ENCODE results near the gene B3GNT2. TPM values are rescaled to one million over a fixed set of nuclear protein-coding genes. Genes with fewer than 3 reads are reported as not detected.
"Not testable (repeated sequence)": the region's sequence is repeated elsewhere in the genome, so short reads cannot be mapped to it uniquely, and the experiment has no call there.

The B3GNT2 gene
- total RNA-seq, 1 donor from 2014 or later = 30.9 TPM

GRCh38 chr2:62196278-62196901 is 475 bp downstream of the B3GNT2 start:
- peak overlapping the region; percentile 89 for H3K4me3 Mint-ChIP-seq
- intact Hi-C loops (cut with micrococcal nuclease) = loop anchor here (5.0 to 10.0 kb wide), 4 partner anchors 289 to 659 kb away; partner anchors contain the start of genes COMMD1, EHBP1 and XPO1

GRCh38 chr2:62197011-62197924 is 1.4 kb downstream of the B3GNT2 start:
- peak; percentile 80 for DNase-seq
- Mint-ChIP-seq H3K27ac (peak overlapping the region; percentile 92), H3K9me3 (no peaks in the 10 kb centered on the region), H3K36me3 (ENCODE audit: low read depth) (peaks cover 11% of the 10 kb centered on the region), H3K27me3 (no peaks in the 10 kb centered on the region), H3K4me1 (peaks cover 50% of the 10 kb centered on the region), H3K4me3 (peak overlapping the region; percentile 89)
- intact Hi-C loops (cut with micrococcal nuclease) = loop anchor here (1.0 to 10.0 kb wide), 6 partner anchors 109 to 660 kb away; partner anchors contain the start of genes COMMD1, EHBP1 and XPO1

More at GRCh38 chr2:62196278-62196901, 475 bp downstream of the B3GNT2 start:
- H3K4me1 Mint-ChIP-seq = peaks cover 42% of the 10 kb centered on the region
- H3K27ac Mint-ChIP-seq = peak overlapping the region; percentile 92
- DNase-seq = peak; percentile 90
- no peaks in the 10 kb centered on the region for H3K9me3 Mint-ChIP-seq
- H3K36me3 Mint-ChIP-seq (ENCODE audit: low read depth) = peaks cover 7% of the 10 kb centered on the region
- no peaks in the 10 kb centered on the region for H3K27me3 Mint-ChIP-seq

- H3K4me1 Mint-ChIP-seq = peaks cover 53% of the 10 kb centered on the region
- H3K27ac Mint-ChIP-seq = peak overlapping the region; percentile 92
- H3K4me3 Mint-ChIP-seq = peak overlapping the region; percentile 89
- H3K9me3 Mint-ChIP-seq = no peaks in the 10 kb centered on the region
- intact Hi-C loops (cut with micrococcal nuclease) = loop anchor here (1.0 to 10.0 kb wide), 6 partner anchors 108 to 661 kb away; partner anchors contain the start of genes COMMD1, EHBP1 and XPO1
- H3K27me3 Mint-ChIP-seq = no peaks in the 10 kb centered on the region
- peaks cover 15% of the 10 kb centered on the region for H3K36me3 Mint-ChIP-seq (ENCODE audit: low read depth)
- no peak for DNase-seq
Observed at GRCh38 chr2:62197925-62198633, 2.2 kb downstream of the B3GNT2 start.

- peaks cover 16% of the 10 kb centered on the region for H3K36me3 Mint-ChIP-seq (ENCODE audit: low read depth)
- intact Hi-C loops (cut with micrococcal nuclease) = loop anchor here (5.0 to 10.0 kb wide), 4 partner anchors 292 to 662 kb away; partner anchors contain the start of genes COMMD1, EHBP1 and XPO1
Observed at GRCh38 chr2:62198854-62199253, 2.9 kb downstream of the B3GNT2 start.

GRCh38 chr2:62199392-62200125 is 3.6 kb downstream of the B3GNT2 start:
- Mint-ChIP-seq H3K27me3 (no peaks in the 10 kb centered on the region), H3K36me3 (ENCODE audit: low read depth) (peaks cover 16% of the 10 kb centered on the region), H3K9me3 (no peaks in the 10 kb centered on the region), H3K27ac (peak overlapping the region; percentile 92), H3K4me3 (peak overlapping the region; percentile 89), H3K4me1 (peaks cover 57% of the 10 kb centered on the region)
- intact Hi-C loops (cut with micrococcal nuclease) = loop anchor here (1.0 to 10.0 kb wide), 7 partner anchors 9 to 662 kb away; partner anchors contain the start of genes CCT4, COMMD1, EHBP1 and XPO1
- peak; percentile 68 for DNase-seq

More at GRCh38 chr2:62198854-62199253, 2.9 kb downstream of the B3GNT2 start:
- not testable (repeated sequence) for H3K27me3 Mint-ChIP-seq, H3K9me3 Mint-ChIP-seq, DNase-seq
- H3K4me3 Mint-ChIP-seq = peak overlapping the region; percentile 89
- peak overlapping the region; percentile 92 for H3K27ac Mint-ChIP-seq
- peaks cover 58% of the 10 kb centered on the region for H3K4me1 Mint-ChIP-seq

- peaks cover 60% of the 10 kb centered on the region for H3K4me1 Mint-ChIP-seq
- no peaks in the 10 kb centered on the region for H3K9me3 Mint-ChIP-seq
- peak overlapping the region; percentile 92 for H3K27ac Mint-ChIP-seq
- DNase-seq = peak; percentile 71
- intact Hi-C loops (cut with micrococcal nuclease) = loop anchor here (1.0 to 2.0 kb wide), 3 partner anchors 8 to 312 kb away; partner anchors contain the start of gene CCT4
- no peaks in the 10 kb centered on the region for H3K27me3 Mint-ChIP-seq
- H3K4me3 Mint-ChIP-seq = peak overlapping the region; percentile 89
- peaks cover 18% of the 10 kb centered on the region for H3K36me3 Mint-ChIP-seq (ENCODE audit: low read depth)
Observed at GRCh38 chr2:62200291-62200841, 4.5 kb downstream of the B3GNT2 start.

GRCh38 chr2:62200868-62201267 is 5.0 kb downstream of the B3GNT2 start:
- Mint-ChIP-seq H3K4me1 (peaks cover 62% of the 10 kb centered on the region), H3K4me3 (peak overlapping the region; percentile 89), H3K9me3 (no peaks in the 10 kb centered on the region), H3K27ac (peak overlapping the region; percentile 92), H3K36me3 (ENCODE audit: low read depth) (peaks cover 18% of the 10 kb centered on the region), H3K27me3 (no peaks in the 10 kb centered on the region)
- no peak for DNase-seq
- intact Hi-C loops (cut with micrococcal nuclease) = loop anchor here (1.0 to 2.0 kb wide), 3 partner anchors 7 to 313 kb away; partner anchors contain the start of gene CCT4

GRCh38 chr2:62201307-62201706 is 5.4 kb downstream of the B3GNT2 start:
- Mint-ChIP-seq H3K9me3 (no peaks in the 10 kb centered on the region), H3K27me3 (no peaks in the 10 kb centered on the region), H3K4me3 (peak overlapping the region; percentile 89), H3K36me3 (ENCODE audit: low read depth) (peaks cover 18% of the 10 kb centered on the region), H3K4me1 (peaks cover 65% of the 10 kb centered on the region), H3K27ac (peak overlapping the region; percentile 92)
- intact Hi-C loops (cut with micrococcal nuclease) = loop anchor here (2.0 kb wide), 1 partner anchor 21 kb away; no protein-coding TSS in a partner anchor
- DNase-seq = no peak

- no peaks in the 10 kb centered on the region for H3K9me3 Mint-ChIP-seq
- peaks cover 24% of the 10 kb centered on the region for H3K36me3 Mint-ChIP-seq (ENCODE audit: low read depth)
- peaks cover 70% of the 10 kb centered on the region for H3K4me1 Mint-ChIP-seq
- intact Hi-C loops (cut with micrococcal nuclease) = loop anchor here (2.0 kb wide), 1 partner anchor 15 kb away; no protein-coding TSS in a partner anchor
- DNase-seq = peak; percentile 67
- H3K27ac Mint-ChIP-seq = peak overlapping the region; percentile 50
- H3K27me3 Mint-ChIP-seq = no peaks in the 10 kb centered on the region
- H3K4me3 Mint-ChIP-seq = peak overlapping the region; percentile 89
Observed at GRCh38 chr2:62202019-62202722, 6.3 kb downstream of the B3GNT2 start.

GRCh38 chr2:62202729-62203128 is 6.8 kb downstream of the B3GNT2 start:
- Mint-ChIP-seq H3K27me3 (no peaks in the 10 kb centered on the region), H3K4me1 (peaks cover 74% of the 10 kb centered on the region), H3K9me3 (no peaks in the 10 kb centered on the region), H3K27ac (peak overlapping the region; percentile 60), H3K36me3 (ENCODE audit: low read depth) (peaks cover 26% of the 10 kb centered on the region), H3K4me3 (peak overlapping the region; percentile 33)
- no peak for DNase-seq
- intact Hi-C loops (cut with micrococcal nuclease) = loop anchor here (2.0 kb wide), 1 partner anchor 14 kb away; no protein-coding TSS in a partner anchor

GRCh38 chr2:62203459-62203858 is 7.5 kb downstream of the B3GNT2 start:
- H3K27me3 Mint-ChIP-seq = no peaks in the 10 kb centered on the region
- peaks cover 74% of the 10 kb centered on the region for H3K4me1 Mint-ChIP-seq
- H3K36me3 Mint-ChIP-seq (ENCODE audit: low read depth) = peaks cover 25% of the 10 kb centered on the region
- no peak for DNase-seq
- H3K9me3 Mint-ChIP-seq = no peaks in the 10 kb centered on the region
- H3K27ac Mint-ChIP-seq = peak overlapping the region; percentile 60
- intact Hi-C loops (cut with micrococcal nuclease) = loop anchor here (2.0 kb wide), 1 partner anchor 13 kb away; no protein-coding TSS in a partner anchor
- peak overlapping the region; percentile 11 for H3K4me3 Mint-ChIP-seq
